GM19351 (cell line): ENCODE measurements around the gene TGFB2.

Experiments used
- ATAC-seq: cut with Tn5 transposase; IDR thresholded peaks from one replicate; pipeline ENCODE4 v1.9.1; 2021; ENCODE audit warnings: mild to moderate bottlenecking, moderate library complexity; ENCODE audit not compliant: unreplicated experiment

Gene TGFB2

GRCh38 chr1:218413179-218413578 lies 68.0 kb downstream of the TGFB2 start:
- no peak for ATAC-seq

GRCh38 chr1:218414060-218414728 lies 69.1 kb downstream of the TGFB2 start:
- no peak for ATAC-seq

- ATAC-seq = no peak
Measured at GRCh38 chr1:218415726-218416125, 70.6 kb downstream of the TGFB2 start.

- no peak for ATAC-seq
Measured at GRCh38 chr1:218421531-218421930, 76.4 kb downstream of the TGFB2 start.

GRCh38 chr1:218424502-218424901 lies 79.4 kb downstream of the TGFB2 start:
- no peak for ATAC-seq

- no peak for ATAC-seq
Measured at GRCh38 chr1:218425647-218426342, 80.7 kb downstream of the TGFB2 start.

- no peak for ATAC-seq
Measured at GRCh38 chr1:218426343-218426657, 81.2 kb downstream of the TGFB2 start.

GRCh38 chr1:218429301-218429700 lies 84.2 kb downstream of the TGFB2 start:
- no peak for ATAC-seq

- ATAC-seq = no peak
Measured at GRCh38 chr1:218430346-218430745, 85.2 kb downstream of the TGFB2 start.

GRCh38 chr1:218430822-218431221 lies 85.7 kb downstream of the TGFB2 start:
- no peak for ATAC-seq

- ATAC-seq = no peak
Measured at GRCh38 chr1:218431476-218431875, 86.3 kb downstream of the TGFB2 start.

GRCh38 chr1:218433744-218434143 lies 88.6 kb downstream of the TGFB2 start:
- ATAC-seq = no peak

GRCh38 chr1:218435528-218435927 lies 90.4 kb downstream of the TGFB2 start:
- no peak for ATAC-seq

- no peak for ATAC-seq
Measured at GRCh38 chr1:218436346-218436745, 91.2 kb downstream of the TGFB2 start.

- ATAC-seq = no peak
Measured at GRCh38 chr1:218436997-218437396, 91.9 kb downstream of the TGFB2 start.

GRCh38 chr1:218439541-218440295 lies 94.6 kb downstream of the TGFB2 start:
- no peak for ATAC-seq

GRCh38 chr1:218443255-218443654 lies 98.1 kb downstream of the TGFB2 start:
- ATAC-seq = no peak

- no peak for ATAC-seq
Measured at GRCh38 chr1:218444173-218444572, 99.0 kb downstream of the TGFB2 start.

- no peak for ATAC-seq
Measured at GRCh38 chr1:218444588-218444987, 99.5 kb downstream of the TGFB2 start.

GRCh38 chr1:218447010-218447689 lies 102.0 kb downstream of the TGFB2 start:
- no peak for ATAC-seq

- no peak for ATAC-seq
Measured at GRCh38 chr1:218451415-218451814, 106.3 kb downstream of the TGFB2 start.
